SKM-1 (cell line): Measurements from ENCODE around the gene LEMD1.
"Not testable (repeated sequence)": the region's sequence is repeated elsewhere in the genome, so short reads cannot be mapped to it uniquely, and the experiment has no call there.

ENCODE experiments used
- DNase-seq: peaks from one replicate; lab custom pipeline; 2025; ENCODE audit not compliant: unreplicated experiment; lab: John Stamatoyannopoulos, UW

The LEMD1 gene

GRCh38 chr1:205430696-205431305 is 8.9 kb upstream of the LEMD1 start:
- DNase-seq = no peak

- DNase-seq = no peak
These were observed 8.2 kb upstream of the LEMD1 start for GRCh38 chr1:205429762-205430695.

- DNase-seq = no peak
These were observed 3.2 kb upstream of the LEMD1 start for GRCh38 chr1:205424901-205425600.

- no peak for DNase-seq
These were observed 2.1 kb upstream of the LEMD1 start for GRCh38 chr1:205423814-205424399.

- no peak for DNase-seq
These were observed 1.3 kb upstream of the LEMD1 start for GRCh38 chr1:205422993-205423642.

- no peak for DNase-seq
These were observed 918 bp downstream of the LEMD1 start for GRCh38 chr1:205420938-205421337.

GRCh38 chr1:205417870-205418635 is 3.8 kb downstream of the LEMD1 start:
- no peak for DNase-seq

GRCh38 chr1:205416322-205416721 is 5.5 kb downstream of the LEMD1 start:
- DNase-seq = no peak

- no peak for DNase-seq
These were observed 11.1 kb downstream of the LEMD1 start for GRCh38 chr1:205410581-205411298.

- no peak for DNase-seq
These were observed 13.9 kb downstream of the LEMD1 start for GRCh38 chr1:205407970-205408369.

GRCh38 chr1:205406252-205406651 is 15.6 kb downstream of the LEMD1 start:
- not testable (repeated sequence) for DNase-seq

- not testable (repeated sequence) for DNase-seq
These were observed 17.4 kb downstream of the LEMD1 start for GRCh38 chr1:205404484-205404883.

GRCh38 chr1:205398586-205398985 is 23.3 kb downstream of the LEMD1 start:
- no peak for DNase-seq

GRCh38 chr1:205396967-205397616 is 24.8 kb downstream of the LEMD1 start:
- no peak for DNase-seq

- DNase-seq = no peak
These were observed 26.2 kb downstream of the LEMD1 start for GRCh38 chr1:205395616-205396015.

- no peak for DNase-seq
These were observed 29.2 kb downstream of the LEMD1 start for GRCh38 chr1:205392650-205393049.

GRCh38 chr1:205391386-205391785 is 30.5 kb downstream of the LEMD1 start:
- DNase-seq = no peak

- DNase-seq = no peak
These were observed 34.0 kb downstream of the LEMD1 start for GRCh38 chr1:205387845-205388244.

- DNase-seq = not testable (repeated sequence)
These were observed 38.9 kb downstream of the LEMD1 start for GRCh38 chr1:205382990-205383389.
